ENCODE data around the gene KIAA1549.

KIAA1549 gene

DNA sequence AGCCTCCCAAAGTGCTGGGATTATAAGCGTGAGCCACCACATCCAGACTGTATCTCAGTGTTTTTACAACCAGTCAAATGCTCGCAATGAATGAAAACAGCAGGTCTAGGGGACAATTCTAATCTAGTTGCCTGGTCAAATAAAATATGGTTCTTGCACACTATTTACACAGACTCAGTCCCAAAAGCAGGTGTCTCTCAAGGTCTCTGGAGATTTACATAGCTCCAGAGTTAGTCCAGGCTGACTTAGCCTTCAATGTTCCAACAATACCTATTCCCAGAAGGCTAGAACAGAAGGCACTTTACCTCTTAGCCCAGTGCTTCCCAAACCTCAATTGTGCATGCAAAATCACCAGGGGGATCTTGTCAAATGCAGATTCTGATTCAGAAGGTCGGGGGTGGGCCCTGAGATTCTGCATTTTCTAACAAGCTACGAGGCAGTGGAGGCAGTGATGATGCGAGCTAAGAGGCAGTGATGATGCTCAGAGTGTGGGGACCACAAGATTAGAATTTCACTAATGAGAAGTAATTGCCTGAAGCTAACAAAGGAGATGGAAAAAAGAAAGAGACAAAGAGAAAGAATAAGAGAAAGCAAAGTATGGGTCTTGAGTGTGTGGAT, 6.4 kb downstream of the KIAA1549 start:
- no peak for DNase-seq

GRCh38 chr7:138974103-138974502, 7.1 kb downstream of the KIAA1549 start:
- no peak for DNase-seq

DNA sequence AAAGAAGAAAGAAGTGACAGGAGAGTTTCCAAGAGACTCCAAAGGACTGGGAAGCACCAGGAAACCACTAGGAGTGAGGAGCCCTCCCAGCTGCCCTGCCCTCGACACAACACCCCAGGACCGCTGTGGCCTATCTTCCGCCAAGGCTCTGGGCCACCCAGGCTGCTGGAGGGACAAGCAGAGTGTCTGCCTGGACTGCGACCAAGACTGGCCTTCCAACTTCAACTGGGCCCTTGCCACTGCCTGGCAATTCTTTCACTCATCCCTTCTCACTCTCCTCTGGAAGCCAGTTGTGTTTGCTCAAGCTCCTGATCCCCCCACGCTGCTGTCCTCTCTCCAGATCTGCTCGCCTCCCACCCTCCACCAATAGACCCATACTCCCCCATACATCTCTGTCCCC, 10.2 kb downstream of the KIAA1549 start:
- DNase-seq, result no peak

DNA sequence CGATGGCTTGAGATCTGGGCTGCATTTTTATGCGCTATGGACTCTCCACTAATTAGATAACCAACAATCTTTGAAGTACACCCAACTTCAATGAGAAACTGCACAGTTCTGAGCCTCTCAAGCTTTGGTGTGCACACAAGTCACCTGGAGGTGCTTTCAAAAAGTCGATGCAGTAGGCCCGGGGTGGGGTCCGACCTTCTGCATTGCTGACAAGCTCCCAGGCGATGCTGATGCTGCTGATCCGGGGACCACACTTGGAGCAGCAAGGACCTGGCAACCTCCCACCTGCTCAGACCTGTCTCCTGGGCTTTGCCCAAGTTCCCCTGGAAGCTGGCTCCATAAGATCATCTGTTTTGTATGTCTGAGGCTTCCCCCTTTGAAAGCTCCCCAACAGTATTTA, 10.7 kb downstream of the KIAA1549 start:
- DNase-seq, result no peak

DNA sequence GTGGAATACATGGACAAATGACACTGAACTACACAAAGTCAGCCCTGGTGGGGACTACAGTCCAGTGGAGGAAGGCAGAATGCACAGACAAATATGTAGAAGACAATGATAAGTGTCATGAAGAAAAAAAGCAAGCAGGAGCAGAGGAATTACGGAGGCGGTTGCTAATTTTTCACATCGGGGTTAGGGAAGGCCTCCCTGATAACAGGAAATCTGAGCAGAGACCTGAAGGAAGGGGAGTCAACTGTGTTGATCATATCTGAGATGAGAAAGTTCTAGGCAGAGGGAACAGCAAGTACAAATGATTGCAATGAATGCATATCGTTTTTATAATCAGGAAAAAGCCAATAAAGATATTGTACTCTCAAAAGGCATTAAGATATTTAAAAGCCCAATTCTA, 14.0 kb downstream of the KIAA1549 start:
- DNase-seq, result no peak

DNA sequence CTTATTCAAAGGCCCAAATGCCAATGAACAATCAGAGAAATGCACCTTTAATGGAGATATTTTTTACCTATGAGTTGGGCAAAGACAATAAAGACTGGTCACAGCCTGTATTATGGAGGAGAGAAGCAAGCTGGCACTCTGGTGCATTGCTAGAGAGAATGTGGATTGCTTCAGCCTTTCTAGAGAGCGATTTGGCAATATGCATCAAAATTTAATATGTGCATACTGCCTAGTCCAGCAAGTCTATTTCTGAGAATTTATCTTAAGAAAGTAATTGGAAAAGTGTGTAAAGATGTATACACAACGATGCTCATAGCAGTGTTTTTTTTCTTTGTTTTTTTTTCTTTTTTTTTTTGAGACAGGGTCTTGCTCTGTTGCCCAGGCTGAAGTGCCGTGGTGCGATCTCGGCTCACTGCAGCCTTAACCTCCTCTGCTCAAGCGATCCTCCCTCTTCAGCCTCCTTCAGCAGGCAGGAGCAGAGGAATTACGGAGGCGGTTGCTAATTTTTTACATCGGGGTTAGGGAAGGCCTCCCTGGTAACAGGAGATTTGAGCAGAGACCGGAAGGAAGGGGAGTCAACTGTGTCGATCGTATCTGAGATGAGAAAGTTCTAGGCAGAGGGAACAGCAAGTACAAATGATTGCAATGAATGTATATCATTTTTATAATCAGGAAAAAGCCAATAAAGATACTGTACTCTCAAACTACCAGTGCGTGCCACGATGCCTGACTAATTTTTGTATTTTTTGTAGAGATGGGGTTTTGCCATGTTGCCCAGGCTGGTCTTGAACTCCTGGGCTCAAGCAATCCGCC, 16.4 kb downstream of the KIAA1549 start:
- no peak for DNase-seq

DNA sequence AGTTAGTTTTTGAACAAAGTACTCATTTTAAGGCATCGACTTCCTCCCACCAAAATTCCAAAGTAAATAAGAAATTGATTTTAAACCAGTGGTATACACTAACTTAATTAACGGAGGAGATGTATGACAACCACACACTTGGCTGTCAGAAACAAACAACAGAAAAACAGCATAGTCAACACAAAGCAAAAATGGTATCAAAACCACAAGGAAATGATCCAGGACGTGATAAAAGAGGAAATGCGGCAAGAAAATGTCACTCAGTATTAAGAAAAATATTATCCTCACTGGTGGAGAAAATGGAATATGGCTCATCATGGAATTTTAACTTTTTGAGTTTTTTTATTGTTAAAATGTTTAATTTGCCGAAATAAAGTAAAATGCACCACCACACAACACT, 17.5 kb downstream of the KIAA1549 start:
- DNase-seq, result no peak

DNA sequence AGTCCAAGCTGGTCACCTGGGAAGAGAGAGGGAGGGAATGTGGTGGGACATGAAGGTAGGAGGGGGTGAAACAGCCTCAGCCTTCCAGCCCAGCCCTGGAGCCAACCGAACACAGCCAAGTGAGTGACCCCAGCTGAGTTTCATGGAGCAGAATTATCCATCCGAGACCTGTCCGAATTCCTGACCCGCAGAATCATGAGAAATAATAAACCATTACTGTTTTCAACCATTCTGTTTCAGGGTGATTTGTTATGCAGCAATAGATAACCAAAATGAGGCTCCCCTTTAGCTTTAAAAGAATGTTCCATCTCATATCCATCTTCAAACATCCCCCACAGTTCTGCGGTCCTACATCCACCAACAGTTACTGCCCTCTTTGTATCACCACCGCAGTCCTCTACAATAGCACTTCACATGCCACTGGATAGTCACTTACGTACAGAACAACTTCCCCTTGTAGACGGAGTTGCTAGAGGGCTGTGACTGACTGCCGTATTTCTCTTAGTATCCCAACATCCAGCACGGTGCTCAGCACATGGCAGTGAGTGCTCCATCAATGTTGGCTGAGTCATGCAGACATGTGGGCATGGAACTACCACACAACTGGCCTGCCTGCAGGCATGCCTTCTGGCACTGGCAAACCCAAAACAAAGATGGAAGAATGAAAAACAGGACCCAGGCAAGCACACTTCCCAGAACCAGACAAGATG, 18.5 kb downstream of the KIAA1549 start:
- DNase-seq, result no peak

- DNase-seq, result no peak
These were observed 20.0 kb downstream of the KIAA1549 start for GRCh38 chr7:138961159-138961558.

DNA sequence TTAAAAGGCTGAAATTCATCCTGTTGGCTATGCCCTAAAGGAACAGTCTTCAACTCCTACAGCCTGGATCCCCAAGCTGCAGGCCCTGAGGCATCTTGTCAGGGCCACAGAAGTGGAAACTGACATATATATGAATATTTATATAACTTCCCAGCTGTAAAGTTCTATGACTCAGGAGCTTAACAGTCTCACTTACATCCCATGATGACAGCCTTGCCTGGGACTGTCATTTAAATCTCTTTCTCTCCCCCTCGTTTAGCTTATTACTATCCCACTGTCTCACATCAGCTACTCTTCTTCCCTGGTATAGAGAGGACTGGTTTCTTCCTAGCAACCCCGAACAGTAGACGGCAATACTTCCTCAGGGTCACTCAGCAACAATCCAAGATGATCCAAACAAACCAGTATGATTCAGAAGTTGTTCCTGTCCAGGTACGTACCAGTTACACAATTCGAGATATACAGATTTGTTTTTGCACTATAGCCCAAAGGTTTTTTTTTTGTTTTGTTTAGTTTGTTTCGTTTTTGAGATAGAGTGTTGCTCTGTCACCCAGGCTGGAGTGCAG, 22.7 kb downstream of the KIAA1549 start:
- DNase-seq, result no peak

- no peak for DNase-seq
These were observed 23.3 kb downstream of the KIAA1549 start for GRCh38 chr7:138957753-138958390.

- no peak for DNase-seq
These were observed 24.0 kb downstream of the KIAA1549 start for GRCh38 chr7:138957217-138957616.

DNA sequence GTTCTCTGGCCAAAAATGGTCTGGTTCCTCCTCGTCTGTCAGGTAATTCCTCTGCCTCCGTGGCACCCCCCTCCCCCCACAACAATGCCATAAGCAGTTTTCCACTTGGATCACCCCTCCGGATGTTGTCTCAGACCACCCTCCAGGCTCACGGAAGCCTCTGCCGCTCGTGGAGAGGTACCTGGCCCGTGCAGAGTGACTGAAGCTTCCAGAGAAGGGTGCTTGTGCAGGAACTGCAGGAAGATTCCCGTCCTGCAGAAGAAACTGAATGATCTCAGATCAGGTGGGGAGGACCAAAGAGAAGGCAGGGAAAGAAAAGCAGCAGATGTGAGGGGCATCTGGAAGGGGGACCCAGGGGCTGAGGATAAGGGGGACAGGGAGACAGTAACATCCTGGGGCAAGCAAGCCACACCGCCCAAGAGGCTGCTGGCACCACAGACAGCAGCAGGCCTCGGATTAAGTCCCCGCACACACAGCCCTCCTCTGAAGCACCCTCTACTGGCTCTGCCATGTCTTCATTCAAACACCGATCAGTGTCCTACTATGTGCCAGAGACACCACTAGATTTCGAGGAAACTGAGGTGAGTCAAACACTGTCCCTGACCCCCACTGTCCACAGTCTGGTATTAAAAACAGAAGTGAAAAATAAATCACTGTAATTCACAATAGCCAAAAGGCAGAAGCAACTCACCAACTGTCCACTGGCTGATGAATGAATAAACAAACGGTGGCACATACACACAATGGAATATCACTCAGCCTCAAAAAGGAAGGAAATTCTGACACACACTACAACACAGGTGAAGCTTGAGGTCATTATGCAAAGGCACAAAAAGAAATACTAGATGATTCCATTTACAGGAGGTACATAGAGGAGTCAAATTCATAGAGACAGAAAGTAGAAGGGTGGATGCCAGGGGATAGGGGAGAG, 26.4 kb downstream of the KIAA1549 start:
- no peak for DNase-seq

DNA sequence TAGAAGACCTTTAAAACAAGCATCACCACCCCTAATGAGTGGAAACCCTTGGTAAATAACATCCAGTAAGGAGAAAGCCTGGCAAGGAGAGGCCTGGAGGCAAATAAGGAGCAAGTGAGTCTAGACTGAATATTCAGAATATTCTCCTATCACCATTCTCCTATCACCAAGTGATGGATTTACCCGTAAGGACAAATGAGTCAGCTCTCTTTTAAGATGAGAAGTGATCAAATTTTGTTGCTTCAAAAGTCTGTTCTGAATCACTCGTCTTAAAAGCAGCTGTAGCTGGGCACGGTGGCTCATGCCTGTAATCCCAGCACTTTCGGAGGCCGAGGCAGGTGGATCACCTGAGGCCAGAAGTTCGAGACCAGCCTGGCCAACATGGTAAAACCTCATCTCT, 28.4 kb downstream of the KIAA1549 start:
- DNase-seq, result no peak

GRCh38 chr7:138951953-138952352, 29.2 kb downstream of the KIAA1549 start:
- DNase-seq, result no peak

- DNase-seq, result no peak
These were observed 31.6 kb downstream of the KIAA1549 start for GRCh38 chr7:138949421-138950088.

DNA sequence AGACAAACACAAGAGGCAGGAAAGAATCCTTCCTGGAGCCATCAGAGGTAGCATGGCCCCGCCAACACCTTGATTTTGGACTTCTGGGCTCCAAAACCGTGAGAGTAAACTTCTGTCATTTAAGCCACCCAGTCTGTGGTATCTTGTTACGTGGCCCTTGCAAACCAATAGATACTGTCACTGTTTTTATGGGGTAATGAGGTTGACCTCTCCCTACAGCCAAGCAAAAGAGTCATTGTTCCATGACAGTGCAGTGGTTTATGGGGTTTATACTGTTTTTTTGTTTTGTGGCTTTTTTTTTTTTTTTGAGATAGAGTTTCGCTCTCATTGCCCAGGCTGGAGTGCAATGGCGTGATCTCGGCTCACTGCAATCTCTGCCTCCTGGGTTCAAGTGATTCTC, 32.8 kb downstream of the KIAA1549 start:
- no peak for DNase-seq

- no peak for DNase-seq
These were observed 35.4 kb downstream of the KIAA1549 start for GRCh38 chr7:138945821-138946220.

DNA sequence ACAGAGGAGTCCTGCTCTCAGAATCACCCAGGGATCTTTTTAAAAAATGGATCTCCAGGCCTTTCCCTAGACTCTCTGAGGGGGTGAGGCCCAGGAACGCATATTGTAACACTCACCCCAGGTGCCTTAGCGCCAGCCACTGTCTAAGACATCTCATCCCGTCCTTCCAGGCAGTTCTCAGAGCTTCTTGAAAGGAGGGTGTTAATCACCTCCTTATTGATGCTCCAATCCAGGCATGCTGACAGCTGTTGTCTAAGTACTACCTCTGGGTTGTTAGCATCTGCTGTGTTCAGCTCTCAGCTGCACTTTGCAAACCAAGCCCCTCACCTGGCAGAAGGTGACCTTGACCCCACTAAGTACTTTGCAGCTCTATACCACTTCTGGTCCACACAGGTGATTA, 36.0 kb downstream of the KIAA1549 start:
- peak; percentile 16 for DNase-seq

GRCh38 chr7:138944592-138944991, 36.6 kb downstream of the KIAA1549 start:
- DNase-seq, result no peak

DNA sequence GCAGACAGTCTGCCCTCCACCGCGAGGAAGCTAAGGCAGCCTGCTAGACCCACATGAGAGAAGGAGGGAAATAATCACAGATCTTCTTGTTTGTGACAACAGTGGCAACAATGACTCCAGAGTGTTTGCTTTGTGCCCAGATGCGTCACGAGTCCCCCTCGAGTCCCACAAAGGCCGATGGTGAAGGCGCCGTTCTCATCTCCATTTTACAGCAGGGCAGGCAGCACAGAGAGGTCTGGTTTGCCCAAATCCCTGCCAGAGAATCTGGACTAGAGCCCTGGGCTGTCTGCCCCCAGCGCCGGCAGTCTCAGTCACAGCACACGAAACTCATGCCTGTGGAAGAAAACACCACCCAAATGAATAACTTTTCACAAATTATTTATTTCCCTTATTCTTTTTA, 38.1 kb downstream of the KIAA1549 start:
- no peak for DNase-seq

DNA sequence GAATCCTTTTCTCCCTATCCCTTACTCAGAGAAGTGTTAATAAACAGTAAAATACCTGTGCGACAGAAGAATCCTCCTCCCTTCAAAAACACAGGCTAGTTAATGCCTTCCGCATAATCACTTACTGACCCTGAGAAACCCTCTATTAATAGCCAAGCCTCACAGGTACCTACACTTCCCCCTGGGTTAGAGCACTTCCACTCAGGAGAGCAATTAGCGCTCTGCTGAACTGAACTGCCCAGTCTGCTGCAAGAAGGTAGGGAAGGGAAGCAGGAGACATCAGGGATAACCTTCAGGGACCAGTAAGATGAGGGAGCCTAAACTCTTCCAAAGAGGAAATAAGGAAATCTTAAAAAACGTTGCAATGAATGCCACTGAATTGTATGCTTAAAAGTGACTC, 39.6 kb downstream of the KIAA1549 start:
- no peak for DNase-seq
